Transverse colon (tissue), 4 donors: ENCODE measurements around the gene DNAJC10.

Source experiments
- CTCF ChIP-seq, 5 experiments: fragments of 200-600 bp in 3 of 5; fragments of 450-650 bp in 2 of 5; sonication (generic) in 3 of 5; IDR thresholded peaks; 1 replicate in 2 of 5; 2 replicates in 3 of 5; pipeline ENCODE4 v1.5.1; 2016 to 2017; ENCODE audit warnings: antibody characterized with exemption in 5 of 5, inconsistent platforms in 3 of 5, mild to moderate bottlenecking in 2 of 5, moderate library complexity in 1 of 5
- EP300 ChIP-seq: sonication (generic); formaldehyde crosslinking; IDR thresholded peaks from one replicate; pipeline ENCODE4 v1.6.1; 2017; ENCODE audit warnings: antibody characterized with exemption, low read depth
- POLR2A ChIP-seq: fragments of 450-650 bp; IDR thresholded peaks from one replicate; pipeline ENCODE4 v1.6.1; 2016; ENCODE audit warnings: antibody characterized with exemption, mild to moderate bottlenecking, moderate library complexity
- POLR2AphosphoS5 ChIP-seq, 3 donors: sonication (generic); formaldehyde crosslinking; IDR thresholded peaks; one replicate each; pipeline ENCODE4 v1.6.1; 2016; ENCODE audit warnings: antibody characterized with exemption in 3 of 3

- TF ChIP-seq POLR2A (no peak), CTCF (IDR thresholded peaks at IDR 0.05) (no peak), EP300 (no peak), POLR2AphosphoS5 (IDR thresholded peaks at IDR 0.05) (no peak)
These were observed 98.3 kb downstream of the DNAJC10 start for GRCh38 chr2:182814380-182814779.
